LoVo (cell line): ENCODE measurements around the gene CRYBG3.
A peak's percentile ranks its signal among the peaks of the same experiment; 100 is the strongest.
"Not testable (repeated sequence)": the region's sequence is repeated elsewhere in the genome, so short reads cannot be mapped to it uniquely, and the experiment has no call there.

Experiments used
- DNase-seq: peaks from one replicate; pipeline ENCODE4 v3.0.0-alpha.2; 2016; ENCODE audit warnings: low spot score

The CRYBG3 gene

GRCh38 chr3:97899331-97899730 lies 77.5 kb downstream of the CRYBG3 start:
- DNase-seq = no peak

GRCh38 chr3:97901313-97902248 lies 79.8 kb downstream of the CRYBG3 start:
- no peak for DNase-seq

- not testable (repeated sequence) for DNase-seq
These were observed 88.0 kb downstream of the CRYBG3 start for GRCh38 chr3:97909830-97910229.

- DNase-seq = not testable (repeated sequence)
These were observed 88.5 kb downstream of the CRYBG3 start for GRCh38 chr3:97910236-97910831.

- no peak for DNase-seq
These were observed 89.1 kb downstream of the CRYBG3 start for GRCh38 chr3:97910931-97911351.

- no peak for DNase-seq
These were observed 89.6 kb downstream of the CRYBG3 start for GRCh38 chr3:97911459-97911858.

- DNase-seq = peak; percentile 62
These were observed 92.6 kb downstream of the CRYBG3 start for GRCh38 chr3:97914388-97914787.

- no peak for DNase-seq
These were observed 94.8 kb downstream of the CRYBG3 start for GRCh38 chr3:97916576-97916975.

- DNase-seq = no peak
These were observed 96.2 kb downstream of the CRYBG3 start for GRCh38 chr3:97917813-97918536.

GRCh38 chr3:97927704-97928103 lies 105.9 kb downstream of the CRYBG3 start:
- DNase-seq = no peak

- no peak for DNase-seq
These were observed 107.2 kb downstream of the CRYBG3 start for GRCh38 chr3:97928986-97929385.

- DNase-seq = no peak
These were observed 108.2 kb downstream of the CRYBG3 start for GRCh38 chr3:97930018-97930417.

GRCh38 chr3:97931218-97931617 lies 109.4 kb downstream of the CRYBG3 start:
- DNase-seq = no peak

- DNase-seq = no peak
These were observed 110.6 kb downstream of the CRYBG3 start for GRCh38 chr3:97932387-97932801.

GRCh38 chr3:97934980-97935695 lies 113.3 kb downstream of the CRYBG3 start:
- DNase-seq = no peak

GRCh38 chr3:97935842-97936241 lies 114.0 kb downstream of the CRYBG3 start:
- no peak for DNase-seq

- no peak for DNase-seq
These were observed 115.4 kb downstream of the CRYBG3 start for GRCh38 chr3:97937205-97937604.

GRCh38 chr3:97938444-97938843 lies 116.6 kb downstream of the CRYBG3 start:
- DNase-seq = no peak

- DNase-seq = no peak
These were observed 117.6 kb downstream of the CRYBG3 start for GRCh38 chr3:97939401-97939800.

GRCh38 chr3:97940034-97940433 lies 118.2 kb downstream of the CRYBG3 start:
- DNase-seq = no peak

GRCh38 chr3:97942801-97943546 lies 121.2 kb downstream of the CRYBG3 start:
- DNase-seq = no peak
